Uterus (tissue), 4 donors: ENCODE data around the gene JAK1. TPM values are rescaled to one million over a fixed set of nuclear protein-coding genes. Genes with fewer than 3 reads are reported as not detected.
"Not testable (repeated sequence)": the region's sequence is repeated elsewhere in the genome, so short reads cannot be mapped to it uniquely, and the experiment has no call there.

Source experiments
- DNase-seq, 2 donors: peaks; one replicate each; pipeline ENCODE4 v3.0.0-alpha.2; 2019 to 2020
- H3K27ac ChIP-seq, 2 donors: fragments of 200-600 bp; sonication (generic); 1 replicate in 1 of 2; 2 replicates in 1 of 2; pipeline ENCODE4 v1.5.1; 2016 to 2018
- H3K27me3 ChIP-seq, 2 donors: fragments of 200-600 bp; sonication (generic); one replicate each; pipeline ENCODE4 v1.5.1; 2018 to 2019; ENCODE audit warnings: control low read depth in 1 of 2
- H3K36me3 ChIP-seq, 2 donors: fragments of 200-600 bp; sonication (generic); one replicate each; pipeline ENCODE4 v1.5.1; 2019; ENCODE audit warnings: control low read depth in 1 of 2
- H3K4me1 ChIP-seq, 2 donors: fragments of 200-600 bp; sonication (generic); one replicate each; pipeline ENCODE4 v1.5.1; 2018 to 2019; ENCODE audit warnings: control low read depth in 1 of 2
- H3K4me3 ChIP-seq, 2 donors: fragments of 200-600 bp; sonication (generic); 1 replicate in 1 of 2; 2 replicates in 1 of 2; pipeline ENCODE4 v1.5.1; 2018 to 2019; ENCODE audit warnings: mild to moderate bottlenecking in 1 of 2
- H3K9me3 ChIP-seq, 2 donors: fragments of 200-600 bp; sonication (generic); one replicate each; pipeline ENCODE4 v1.5.1; 2019; ENCODE audit warnings: control low read depth in 1 of 2
- CTCF ChIP-seq, 4 experiments: fragments of 200-600 bp in 2 of 4; fragments of 450-650 bp in 2 of 4; sonication (generic) in 2 of 4; IDR thresholded peaks; one replicate each; pipeline ENCODE4 v1.5.1; 2016 to 2019; ENCODE audit warnings: antibody characterized with exemption in 4 of 4, mild to moderate bottlenecking in 2 of 4, moderate library complexity in 1 of 4
- POLR2A ChIP-seq, 2 donors: fragments of 450-650 bp; IDR thresholded peaks; one replicate each; pipeline ENCODE4 v1.6.1; 2016; ENCODE audit warnings: antibody characterized with exemption in 2 of 2, mild to moderate bottlenecking in 1 of 2, moderate library complexity in 1 of 2
- intact Hi-C: fragments of 100-400 bp; cut with DNase I; formaldehyde crosslinking; loops from one replicate; pipeline ENCODE4 v1.15.1; 2023; ENCODE audit warnings: low total_unique reads
- total RNA-seq, 4 donors: library from RNA; depleted of rRNA in 3 of 4; stranded (reverse); fragments of >200 nt in 3 of 4; gene quantifications; one replicate each; pipeline versions ENCODE4 v1.1.0 to v1.2.4, GENCODE V29; 2014 to 2023
- donor health status: DM: yes; HTN: yes; CAD: no.

JAK1 gene
- total RNA-seq, 4 donors from 2014 or later = 70.9 to 136 (median 125) TPM

- intact Hi-C loops = loop anchor here (10.0 kb wide), 2 partner anchors 58 to 532 kb away; partner anchors contain the start of gene CACHD1
- no peak for TF ChIP-seq POLR2A (IDR thresholded peaks at IDR 0.05)
- no peak for TF ChIP-seq CTCF (IDR thresholded peaks at IDR 0.05)
- no peak for DNase-seq
- H3K27ac ChIP-seq = no peak overlapping the region
- H3K4me3 ChIP-seq = no peak overlapping the region
- H3K27me3 ChIP-seq = no peaks in the 10 kb centered on the region
- H3K36me3 ChIP-seq = no peaks in the 10 kb centered on the region
- no peaks in the 10 kb centered on the region for H3K9me3 ChIP-seq
- H3K4me1 ChIP-seq = peaks cover 0 to 5% of the 10 kb centered on the region in 2 donors
These were observed 40.5 kb upstream of the JAK1 start for GRCh38 chr1:65006806-65007205.

GRCh38 chr1:65003316-65003664 lies 36.9 kb upstream of the JAK1 start:
- H3K27ac ChIP-seq = peak overlapping the region; percentile 91 to 100
- intact Hi-C loops = loop anchor here (10.0 kb wide), 2 partner anchors 62 to 528 kb away; partner anchors contain the start of gene CACHD1
- H3K4me3 ChIP-seq = peak overlapping the region; percentile 48 to 68
- DNase-seq = no peak
- no peaks in the 10 kb centered on the region for H3K27me3 ChIP-seq
- TF ChIP-seq POLR2A (IDR thresholded peaks at IDR 0.05) (no peak), CTCF (IDR thresholded peaks at IDR 0.05) (no peak)
- H3K4me1 ChIP-seq = peaks cover 0 to 5% of the 10 kb centered on the region in 2 donors
- no peaks in the 10 kb centered on the region for H3K36me3 ChIP-seq
- no peaks in the 10 kb centered on the region for H3K9me3 ChIP-seq

GRCh38 chr1:65002508-65003315 lies 36.4 kb upstream of the JAK1 start:
- Histone ChIP-seq H3K9me3 (no peaks in the 10 kb centered on the region), H3K27ac (peak overlapping the region; percentile 91 to 100), H3K4me1 (peaks cover 0 to 5% of the 10 kb centered on the region in 2 donors), H3K36me3 (no peaks in the 10 kb centered on the region), H3K4me3 (peak overlapping the region; percentile 48 to 68), H3K27me3 (no peaks in the 10 kb centered on the region)
- TF ChIP-seq POLR2A (IDR thresholded peaks at IDR 0.05) (peak; percentile 37 to 46), CTCF (IDR thresholded peaks at IDR 0.05) (no peak)
- peak; percentile 96 to 97 for DNase-seq
- intact Hi-C loops = loop anchor here (10.0 kb wide), 2 partner anchors 62 to 528 kb away; partner anchors contain the start of gene CACHD1

- peak in 1 of 2 donors; percentile 36 for DNase-seq
- Histone ChIP-seq H3K27me3 (no peaks in the 10 kb centered on the region), H3K9me3 (no peaks in the 10 kb centered on the region), H3K4me1 (peaks cover 0 to 5% of the 10 kb centered on the region in 2 donors), H3K36me3 (no peaks in the 10 kb centered on the region), H3K4me3 (peak overlapping the region; percentile 48 to 68), H3K27ac (peak overlapping the region; percentile 91 to 100)
- TF ChIP-seq CTCF (IDR thresholded peaks at IDR 0.05) = no peak
- no peak for TF ChIP-seq POLR2A (IDR thresholded peaks at IDR 0.05)
- intact Hi-C loops = loop anchor here (10.0 kb wide), 2 partner anchors 63 to 527 kb away; partner anchors contain the start of gene CACHD1
These were observed 35.8 kb upstream of the JAK1 start for GRCh38 chr1:65002156-65002507.

GRCh38 chr1:65001231-65001792 lies 35.0 kb upstream of the JAK1 start:
- intact Hi-C loops = loop anchor here (10.0 kb wide), 2 partner anchors 63 to 527 kb away; partner anchors contain the start of gene CACHD1
- H3K27ac ChIP-seq = peak overlapping the region; percentile 91 to 100

GRCh38 chr1:64998425-64998948 lies 32.1 kb upstream of the JAK1 start:
- intact Hi-C loops, H3K4me1 ChIP-seq, H3K4me3 ChIP-seq, H3K36me3 ChIP-seq, H3K9me3 ChIP-seq, H3K27ac ChIP-seq, DNase-seq, H3K27me3 ChIP-seq: not testable (repeated sequence)

More at GRCh38 chr1:65001231-65001792, 35.0 kb upstream of the JAK1 start:
- no peaks in the 10 kb centered on the region for H3K27me3 ChIP-seq
- TF ChIP-seq POLR2A (IDR thresholded peaks at IDR 0.05) (peak in 1 of 2 donors; percentile 37), CTCF (IDR thresholded peaks at IDR 0.05) (no peak)
- no peak overlapping the region for H3K4me3 ChIP-seq
- H3K4me1 ChIP-seq = peaks cover 0 to 5% of the 10 kb centered on the region in 2 donors
- peak; percentile 72 to 76 for DNase-seq
- H3K36me3 ChIP-seq = no peaks in the 10 kb centered on the region
- H3K9me3 ChIP-seq = no peaks in the 10 kb centered on the region
